Retinal pigment epithelial cell (primary cell): ENCODE data around the gene DNALI1.
"Not testable (repeated sequence)": the region's sequence is repeated elsewhere in the genome, so short reads cannot be mapped to it uniquely, and the experiment has no call there.

Source experiments
- DNase-seq: peaks from one replicate; pipeline ENCODE4 v3.0.0-alpha.2; 2010; ENCODE audit warnings: low read depth
- H3K4me3 ChIP-seq: 2 replicates; pipeline ENCODE4 v1.5.1; 2011; ENCODE audit warnings: mild to moderate bottlenecking, low read length, control low read depth, moderate library complexity
- TF ChIP-seq, protein P1 (sequence below): conservative IDR thresholded peaks from 2 replicates; pipeline ENCODE4 v1.5.1; 2011; ENCODE audit warnings: low read depth, low read length, control low read depth, inconsistent platforms

Gene DNALI1

GRCh38 chr1:37556712-37557196 lies at the start of gene DNALI1:
Gene DNALI1, plus strand, starts transcription at chr1:37556940. Its CDS starts 55 bp downstream, at chr1:37556995.
- TF ChIP-seq, protein P1, sequence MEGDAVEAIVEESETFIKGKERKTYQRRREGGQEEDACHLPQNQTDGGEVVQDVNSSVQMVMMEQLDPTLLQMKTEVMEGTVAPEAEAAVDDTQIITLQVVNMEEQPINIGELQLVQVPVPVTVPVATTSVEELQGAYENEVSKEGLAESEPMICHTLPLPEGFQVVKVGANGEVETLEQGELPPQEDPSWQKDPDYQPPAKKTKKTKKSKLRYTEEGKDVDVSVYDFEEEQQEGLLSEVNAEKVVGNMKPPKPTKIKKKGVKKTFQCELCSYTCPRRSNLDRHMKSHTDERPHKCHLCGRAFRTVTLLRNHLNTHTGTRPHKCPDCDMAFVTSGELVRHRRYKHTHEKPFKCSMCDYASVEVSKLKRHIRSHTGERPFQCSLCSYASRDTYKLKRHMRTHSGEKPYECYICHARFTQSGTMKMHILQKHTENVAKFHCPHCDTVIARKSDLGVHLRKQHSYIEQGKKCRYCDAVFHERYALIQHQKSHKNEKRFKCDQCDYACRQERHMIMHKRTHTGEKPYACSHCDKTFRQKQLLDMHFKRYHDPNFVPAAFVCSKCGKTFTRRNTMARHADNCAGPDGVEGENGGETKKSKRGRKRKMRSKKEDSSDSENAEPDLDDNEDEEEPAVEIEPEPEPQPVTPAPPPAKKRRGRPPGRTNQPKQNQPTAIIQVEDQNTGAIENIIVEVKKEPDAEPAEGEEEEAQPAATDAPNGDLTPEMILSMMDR: no peak
- peak; percentile 61 for DNase-seq
- peak within 1 kb of the TSS; percentile 65 for H3K4me3 ChIP-seq

DNA sequence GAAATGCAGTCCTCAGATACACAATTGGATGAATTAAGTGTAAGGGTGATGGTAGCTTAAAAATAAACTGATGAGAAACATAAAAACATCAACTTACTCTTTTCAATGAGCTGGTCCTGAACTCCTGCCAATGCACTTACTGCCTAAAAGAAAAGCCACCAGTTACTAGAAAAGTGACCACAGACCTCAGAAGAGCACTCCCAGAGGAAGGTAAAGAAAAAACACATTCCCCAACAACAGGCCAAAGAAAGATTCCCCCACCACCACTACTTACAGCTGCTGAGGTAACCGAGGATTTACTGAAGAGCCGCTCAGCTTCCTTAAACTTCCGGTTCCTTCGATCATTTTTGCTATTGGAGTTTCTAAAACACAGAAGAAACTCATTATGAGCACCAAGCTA lies 47.6 kb upstream of the DNALI1 start:
- no peak for DNase-seq
- TF ChIP-seq, protein P1: peak; percentile 29

DNA sequence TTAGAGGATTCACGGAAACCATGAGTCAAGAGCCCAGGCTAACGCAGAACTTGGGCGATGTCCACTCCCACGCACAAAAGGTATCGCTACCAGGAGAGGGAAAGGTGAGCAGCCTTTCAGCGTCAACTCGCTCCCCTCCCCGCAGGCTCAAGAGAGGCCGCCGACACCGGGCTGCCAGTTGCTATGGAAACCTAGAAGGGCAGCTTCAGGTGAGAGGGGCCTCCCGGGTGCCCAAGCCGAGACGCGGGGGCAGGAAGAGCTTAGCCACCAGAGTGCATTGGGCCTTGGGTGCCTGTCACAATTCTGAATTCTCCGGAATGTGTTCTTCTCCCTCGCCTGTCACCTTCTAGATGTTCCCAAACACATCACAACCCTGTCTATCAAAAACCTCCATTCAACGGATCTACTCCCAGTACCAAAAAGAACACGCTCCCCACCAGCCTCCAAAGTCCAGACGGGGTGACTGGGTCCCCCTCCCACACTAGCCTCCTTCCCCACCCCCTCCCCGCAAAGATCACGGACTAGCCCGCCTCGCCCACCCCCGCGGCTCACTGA lies 42.9 kb upstream of the DNALI1 start:
- no peak for DNase-seq
- TF ChIP-seq, protein P1: no peak
- peak overlapping the region; percentile 87 for H3K4me3 ChIP-seq

More for the DNA sequence above, 47.6 kb upstream of the DNALI1 start:
- H3K4me3 ChIP-seq: no peak overlapping the region

GRCh38 chr1:37514350-37515184 lies 42.2 kb upstream of the DNALI1 start, which contains the start of gene MEAF6:
Gene MEAF6, minus strand, starts transcription at chr1:37514766. Its CDS starts 20 bp downstream, at chr1:37514746.
- peak within 1 kb of the TSS; percentile 87 for H3K4me3 ChIP-seq
- DNase-seq: peak; percentile 33
- TF ChIP-seq, protein P1: peak; percentile 34

- H3K4me3 ChIP-seq: peak overlapping the region; percentile 87
- DNase-seq: no peak
- TF ChIP-seq, protein P1: no peak
Observed at GRCh38 chr1:37515185-37516034, 41.3 kb upstream of the DNALI1 start.

GRCh38 chr1:37517569-37517968 lies 39.2 kb upstream of the DNALI1 start:
- no peak for DNase-seq
- TF ChIP-seq, protein P1: no peak
- no peak overlapping the region for H3K4me3 ChIP-seq

GRCh38 chr1:37518241-37518640 lies 38.5 kb upstream of the DNALI1 start:
- not testable (repeated sequence) for H3K4me3 ChIP-seq, DNase-seq

GRCh38 chr1:37518929-37519328 lies 37.8 kb upstream of the DNALI1 start:
- DNase-seq, H3K4me3 ChIP-seq: not testable (repeated sequence)
